ENCODE measurements around the gene ABHD12. TPM values are rescaled to one million over a fixed set of nuclear protein-coding genes. Genes with fewer than 3 reads are reported as not detected.

ABHD12 gene
- total RNA-seq, 1 donor from 2014 or later = 29.0 TPM

GRCh38 chr20:25282034-25282781 lies 108.4 kb downstream of the ABHD12 start:
- Mint-ChIP-seq H3K27ac (no peak overlapping the region), H3K9me3 (no peaks in the 10 kb centered on the region), H3K36me3 (ENCODE audit: low read depth) (peaks cover 34% of the 10 kb centered on the region), H3K4me3 (ENCODE audit: low read depth) (no peak overlapping the region), H3K4me1 (ENCODE audit: low read depth) (no peaks in the 10 kb centered on the region), H3K27me3 (ENCODE audit: low read depth) (no peaks in the 10 kb centered on the region)
- intact Hi-C loops (cut with micrococcal nuclease) = no loop called here
- no peak for DNase-seq (ENCODE audit: low spot score)

GRCh38 chr20:25281541-25281991 lies 109.1 kb downstream of the ABHD12 start:
- no peaks in the 10 kb centered on the region for H3K27me3 Mint-ChIP-seq (ENCODE audit: low read depth)
- no peak for DNase-seq (ENCODE audit: low spot score)
- no peak overlapping the region for H3K27ac Mint-ChIP-seq
- no peak overlapping the region for H3K4me3 Mint-ChIP-seq (ENCODE audit: low read depth)
- intact Hi-C loops (cut with micrococcal nuclease) = no loop called here
- H3K36me3 Mint-ChIP-seq (ENCODE audit: low read depth) = peaks cover 33% of the 10 kb centered on the region
- H3K9me3 Mint-ChIP-seq = no peaks in the 10 kb centered on the region
- no peaks in the 10 kb centered on the region for H3K4me1 Mint-ChIP-seq (ENCODE audit: low read depth)

- Mint-ChIP-seq H3K4me1 (ENCODE audit: low read depth) (no peaks in the 10 kb centered on the region), H3K36me3 (ENCODE audit: low read depth) (peaks cover 28% of the 10 kb centered on the region), H3K27ac (no peak overlapping the region), H3K9me3 (no peaks in the 10 kb centered on the region), H3K27me3 (ENCODE audit: low read depth) (no peaks in the 10 kb centered on the region), H3K4me3 (ENCODE audit: low read depth) (no peak overlapping the region)
- no peak for DNase-seq (ENCODE audit: low spot score)
- intact Hi-C loops (cut with micrococcal nuclease) = no loop called here
Observed at GRCh38 chr20:25280574-25281535, 109.8 kb downstream of the ABHD12 start.

GRCh38 chr20:25280051-25280573 lies 110.5 kb downstream of the ABHD12 start:
- no peaks in the 10 kb centered on the region for H3K27me3 Mint-ChIP-seq (ENCODE audit: low read depth)
- no peak overlapping the region for H3K27ac Mint-ChIP-seq
- H3K36me3 Mint-ChIP-seq (ENCODE audit: low read depth) = peaks cover 26% of the 10 kb centered on the region
- intact Hi-C loops (cut with micrococcal nuclease) = no loop called here
- no peaks in the 10 kb centered on the region for H3K9me3 Mint-ChIP-seq
- no peaks in the 10 kb centered on the region for H3K4me1 Mint-ChIP-seq (ENCODE audit: low read depth)
- no peak overlapping the region for H3K4me3 Mint-ChIP-seq (ENCODE audit: low read depth)
- no peak for DNase-seq (ENCODE audit: low spot score)

GRCh38 chr20:25279403-25279802 lies 111.2 kb downstream of the ABHD12 start:
- Mint-ChIP-seq H3K9me3 (no peaks in the 10 kb centered on the region), H3K27ac (no peak overlapping the region), H3K36me3 (ENCODE audit: low read depth) (peaks cover 26% of the 10 kb centered on the region), H3K27me3 (ENCODE audit: low read depth) (no peaks in the 10 kb centered on the region), H3K4me1 (ENCODE audit: low read depth) (no peaks in the 10 kb centered on the region), H3K4me3 (ENCODE audit: low read depth) (no peak overlapping the region)
- DNase-seq (ENCODE audit: low spot score) = no peak
- intact Hi-C loops (cut with micrococcal nuclease) = no loop called here

GRCh38 chr20:25278636-25279361 lies 111.8 kb downstream of the ABHD12 start:
- Mint-ChIP-seq H3K4me1 (ENCODE audit: low read depth) (no peaks in the 10 kb centered on the region), H3K9me3 (no peaks in the 10 kb centered on the region), H3K27ac (no peak overlapping the region), H3K27me3 (ENCODE audit: low read depth) (no peaks in the 10 kb centered on the region), H3K4me3 (ENCODE audit: low read depth) (no peak overlapping the region), H3K36me3 (ENCODE audit: low read depth) (peaks cover 27% of the 10 kb centered on the region)
- intact Hi-C loops (cut with micrococcal nuclease) = no loop called here
- no peak for DNase-seq (ENCODE audit: low spot score)

GRCh38 chr20:25277941-25278521 lies 112.6 kb downstream of the ABHD12 start:
- no peak overlapping the region for H3K4me3 Mint-ChIP-seq (ENCODE audit: low read depth)
- H3K27ac Mint-ChIP-seq = no peak overlapping the region
- DNase-seq (ENCODE audit: low spot score) = no peak
- peaks cover 24% of the 10 kb centered on the region for H3K36me3 Mint-ChIP-seq (ENCODE audit: low read depth)
- no peaks in the 10 kb centered on the region for H3K4me1 Mint-ChIP-seq (ENCODE audit: low read depth)
- no peaks in the 10 kb centered on the region for H3K9me3 Mint-ChIP-seq
- H3K27me3 Mint-ChIP-seq (ENCODE audit: low read depth) = no peaks in the 10 kb centered on the region
- intact Hi-C loops (cut with micrococcal nuclease) = no loop called here

- Mint-ChIP-seq H3K4me3 (ENCODE audit: low read depth) (no peak overlapping the region), H3K4me1 (ENCODE audit: low read depth) (no peaks in the 10 kb centered on the region), H3K27ac (no peak overlapping the region), H3K36me3 (ENCODE audit: low read depth) (peaks cover 24% of the 10 kb centered on the region), H3K9me3 (no peaks in the 10 kb centered on the region), H3K27me3 (ENCODE audit: low read depth) (no peaks in the 10 kb centered on the region)
- intact Hi-C loops (cut with micrococcal nuclease) = no loop called here
- no peak for DNase-seq (ENCODE audit: low spot score)
Observed at GRCh38 chr20:25277051-25277801, 113.4 kb downstream of the ABHD12 start.

GRCh38 chr20:25276533-25277050 lies 114.0 kb downstream of the ABHD12 start:
- intact Hi-C loops (cut with micrococcal nuclease) = no loop called here
- Mint-ChIP-seq H3K4me1 (ENCODE audit: low read depth) (no peaks in the 10 kb centered on the region), H3K4me3 (ENCODE audit: low read depth) (no peak overlapping the region), H3K27me3 (ENCODE audit: low read depth) (no peaks in the 10 kb centered on the region), H3K9me3 (no peaks in the 10 kb centered on the region), H3K27ac (no peak overlapping the region), H3K36me3 (ENCODE audit: low read depth) (peaks cover 24% of the 10 kb centered on the region)
- no peak for DNase-seq (ENCODE audit: low spot score)

GRCh38 chr20:25275813-25276532 lies 114.7 kb downstream of the ABHD12 start:
- Mint-ChIP-seq H3K4me1 (ENCODE audit: low read depth) (no peaks in the 10 kb centered on the region), H3K4me3 (ENCODE audit: low read depth) (no peak overlapping the region), H3K36me3 (ENCODE audit: low read depth) (peaks cover 24% of the 10 kb centered on the region), H3K27me3 (ENCODE audit: low read depth) (no peaks in the 10 kb centered on the region), H3K27ac (no peak overlapping the region), H3K9me3 (no peaks in the 10 kb centered on the region)
- intact Hi-C loops (cut with micrococcal nuclease) = no loop called here
- no peak for DNase-seq (ENCODE audit: low spot score)

Measured in activated T-helper 2 cell treated with anti-CD3 and anti-CD28 coated beads, Interferon-gamma antibody, Interleukin-2, Interleukin-4, amounts not matched to agents 10 μg/mL and 5 μg/mL and 100 μg/mL, durations not matched to agents 14 hours and 24 hours and 36 hours (primary cell).